Glutamatergic neuron (in vitro differentiated cells): ENCODE measurements around the gene DGKB. TPM values are rescaled to one million over a fixed set of nuclear protein-coding genes. Genes with fewer than 3 reads are reported as not detected.

Experiments
- DNase-seq: peaks from one replicate; pipeline ENCODE4 v3.0.0; 2022
- H3K27ac Mint-ChIP-seq: one replicate; pipeline ENCODE4 v1.8.0; 2020; ENCODE audit warnings: mild to moderate bottlenecking, mixed read lengths, inconsistent platforms; ENCODE audit not compliant: unreplicated experiment
- H3K27me3 Mint-ChIP-seq: one replicate; pipeline ENCODE4 v1.8.0; 2020; ENCODE audit warnings: mild to moderate bottlenecking, moderate library complexity, mixed read lengths, inconsistent platforms; ENCODE audit not compliant: unreplicated experiment
- H3K36me3 Mint-ChIP-seq: one replicate; pipeline ENCODE4 v1.8.0; 2020; ENCODE audit warnings: mild to moderate bottlenecking, mixed read lengths, inconsistent platforms; ENCODE audit not compliant: unreplicated experiment
- H3K4me1 Mint-ChIP-seq: one replicate; pipeline ENCODE4 v1.8.0; 2020; ENCODE audit warnings: mild to moderate bottlenecking, low read depth, mixed read lengths, inconsistent platforms; ENCODE audit not compliant: unreplicated experiment
- H3K4me3 Mint-ChIP-seq: one replicate; pipeline ENCODE4 v1.8.0; 2020; ENCODE audit warnings: mild to moderate bottlenecking, mixed read lengths, inconsistent platforms; ENCODE audit not compliant: unreplicated experiment
- H3K9me3 Mint-ChIP-seq: one replicate; pipeline ENCODE4 v1.8.0; 2020; ENCODE audit warnings: mild to moderate bottlenecking, moderate library complexity, mixed read lengths, inconsistent platforms; ENCODE audit not compliant: unreplicated experiment
- total RNA-seq: library from RNA; stranded (reverse); fragmentation: NEBNext Ultra II Directional; extraction: Animal tissue kit (Norgen Biotek cat#: 25700); gene quantifications from one replicate; pipeline ENCODE4 v1.2.1, GENCODE V29; 2021; ENCODE audit not compliant: unreplicated experiment
- TF ChIP-seq, protein P1 (sequence below): fragments of 200-600 bp; sonication (generic); IDR thresholded peaks from one replicate; pipeline ENCODE4 v1.5.0; 2021; ENCODE audit not compliant: partially characterized antibody, unreplicated experiment

The DGKB gene
- total RNA-seq, 1 donor from 2014 or later: 57.8 TPM

DNA sequence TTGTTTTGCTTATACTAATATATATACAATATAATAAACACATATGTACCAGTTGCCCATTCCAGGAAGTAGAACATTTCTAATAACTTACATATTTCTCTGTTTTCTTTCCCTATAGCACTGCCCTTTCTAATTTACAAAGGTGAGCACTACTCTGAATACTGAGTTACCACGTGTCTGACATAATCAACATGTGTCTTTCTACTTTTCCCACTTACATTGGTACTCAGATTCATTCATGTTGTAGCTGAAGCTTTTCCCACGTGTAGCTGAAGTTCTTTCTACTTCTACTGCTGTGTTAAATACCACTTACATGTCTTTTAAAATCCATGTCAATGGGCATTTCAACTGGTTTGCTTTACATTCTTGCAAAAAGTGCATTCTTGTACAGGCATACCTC lies 317.3 kb downstream of the DGKB start:
- DNase-seq: no peak
- Mint-ChIP-seq H3K36me3 (no peaks in the 10 kb centered on the region), H3K4me1 (no peaks in the 10 kb centered on the region), H3K9me3 (peaks cover 4% of the 10 kb centered on the region), H3K27me3 (no peaks in the 10 kb centered on the region), H3K4me3 (no peak overlapping the region), H3K27ac (no peak overlapping the region)
- TF ChIP-seq, protein P1, sequence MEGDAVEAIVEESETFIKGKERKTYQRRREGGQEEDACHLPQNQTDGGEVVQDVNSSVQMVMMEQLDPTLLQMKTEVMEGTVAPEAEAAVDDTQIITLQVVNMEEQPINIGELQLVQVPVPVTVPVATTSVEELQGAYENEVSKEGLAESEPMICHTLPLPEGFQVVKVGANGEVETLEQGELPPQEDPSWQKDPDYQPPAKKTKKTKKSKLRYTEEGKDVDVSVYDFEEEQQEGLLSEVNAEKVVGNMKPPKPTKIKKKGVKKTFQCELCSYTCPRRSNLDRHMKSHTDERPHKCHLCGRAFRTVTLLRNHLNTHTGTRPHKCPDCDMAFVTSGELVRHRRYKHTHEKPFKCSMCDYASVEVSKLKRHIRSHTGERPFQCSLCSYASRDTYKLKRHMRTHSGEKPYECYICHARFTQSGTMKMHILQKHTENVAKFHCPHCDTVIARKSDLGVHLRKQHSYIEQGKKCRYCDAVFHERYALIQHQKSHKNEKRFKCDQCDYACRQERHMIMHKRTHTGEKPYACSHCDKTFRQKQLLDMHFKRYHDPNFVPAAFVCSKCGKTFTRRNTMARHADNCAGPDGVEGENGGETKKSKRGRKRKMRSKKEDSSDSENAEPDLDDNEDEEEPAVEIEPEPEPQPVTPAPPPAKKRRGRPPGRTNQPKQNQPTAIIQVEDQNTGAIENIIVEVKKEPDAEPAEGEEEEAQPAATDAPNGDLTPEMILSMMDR: no peak

DNA sequence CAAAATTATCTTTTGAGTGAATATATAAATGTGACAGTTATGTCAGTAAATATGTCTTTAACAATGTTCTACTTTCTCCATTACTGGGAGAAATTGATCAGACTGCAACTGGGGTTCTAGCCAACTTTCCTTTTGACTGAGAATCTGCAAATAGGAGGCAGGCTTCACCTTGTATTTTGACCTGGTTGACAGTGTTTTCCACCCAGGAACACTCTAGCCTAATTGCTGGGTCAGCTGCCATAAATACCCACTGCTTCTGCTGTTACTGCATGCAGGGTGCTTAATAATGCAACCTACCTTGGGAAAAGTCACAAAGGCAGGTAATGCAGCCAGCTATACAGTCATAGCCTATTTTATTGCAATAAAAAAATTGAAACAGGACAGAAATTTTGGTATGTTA lies 319.0 kb downstream of the DGKB start:
- Mint-ChIP-seq H3K36me3 (no peaks in the 10 kb centered on the region), H3K27me3 (no peaks in the 10 kb centered on the region), H3K4me1 (no peaks in the 10 kb centered on the region), H3K27ac (no peak overlapping the region), H3K4me3 (no peak overlapping the region), H3K9me3 (peaks cover 4% of the 10 kb centered on the region)
- TF ChIP-seq, protein P1: no peak
- DNase-seq: no peak

DNA sequence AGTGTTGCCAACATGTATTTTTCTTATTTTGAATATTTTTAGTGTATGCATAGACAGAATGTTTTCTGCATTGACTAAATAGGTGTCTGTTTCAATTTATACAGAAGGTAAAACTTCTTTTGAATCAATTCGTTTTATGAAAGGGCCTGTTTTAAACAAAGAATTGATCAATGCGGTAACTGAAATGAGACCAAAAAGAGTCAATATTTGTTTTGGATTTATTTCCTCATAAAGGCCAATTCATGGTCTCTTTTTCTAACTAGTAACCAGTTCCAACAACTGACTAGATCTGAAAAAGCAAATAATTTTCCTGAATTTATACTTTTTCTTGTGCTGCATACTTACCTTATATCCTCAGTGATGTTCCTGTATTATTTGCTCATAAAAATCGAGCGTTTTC lies 320.5 kb downstream of the DGKB start:
- Mint-ChIP-seq H3K27ac (no peak overlapping the region), H3K36me3 (no peaks in the 10 kb centered on the region), H3K9me3 (peaks cover 3% of the 10 kb centered on the region), H3K4me1 (no peaks in the 10 kb centered on the region), H3K4me3 (no peak overlapping the region), H3K27me3 (no peaks in the 10 kb centered on the region)
- TF ChIP-seq, protein P1: no peak
- no peak for DNase-seq

DNA sequence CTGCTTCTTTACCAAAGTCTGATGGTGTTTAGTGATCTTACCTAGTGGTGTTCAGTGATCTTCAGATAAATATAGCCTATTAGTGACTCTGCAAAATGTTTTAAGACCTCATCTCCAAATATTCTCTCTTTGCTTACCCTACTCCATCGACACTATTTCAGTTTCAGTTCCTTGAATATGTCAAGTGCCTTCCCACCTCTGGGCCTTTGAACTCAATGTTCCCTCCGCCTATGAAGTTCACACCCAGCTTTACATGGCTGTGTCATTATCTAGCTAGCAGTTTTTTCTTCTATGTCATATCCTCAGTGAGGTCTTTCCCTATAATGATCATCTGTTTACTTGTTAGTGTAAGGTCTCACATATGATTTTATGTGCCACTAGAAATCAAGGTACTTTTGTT lies 322.6 kb downstream of the DGKB start:
- TF ChIP-seq, protein P1: no peak
- Mint-ChIP-seq H3K4me1 (no peaks in the 10 kb centered on the region), H3K4me3 (no peak overlapping the region), H3K36me3 (no peaks in the 10 kb centered on the region), H3K27me3 (no peaks in the 10 kb centered on the region), H3K9me3 (no peaks in the 10 kb centered on the region), H3K27ac (no peak overlapping the region)
- no peak for DNase-seq

DNA sequence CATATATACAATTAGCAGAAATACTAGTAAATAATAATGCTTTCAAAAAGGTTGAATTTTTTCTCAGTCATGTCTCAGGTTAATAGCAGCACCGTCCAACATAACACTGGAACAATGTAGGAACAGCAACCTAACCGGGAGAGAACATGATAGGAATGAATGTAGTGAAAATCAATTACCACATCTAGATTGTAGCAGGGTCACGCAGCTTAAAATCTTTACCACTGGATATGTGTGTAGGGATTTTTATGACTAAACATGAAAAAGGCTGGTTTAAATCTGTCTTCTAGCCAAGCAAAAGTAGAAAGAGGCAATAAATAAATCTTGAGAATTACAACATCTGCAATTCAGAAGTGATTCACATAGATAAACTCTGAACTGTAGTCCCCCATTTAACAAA lies 326.0 kb downstream of the DGKB start:
- Mint-ChIP-seq H3K36me3 (no peaks in the 10 kb centered on the region), H3K27me3 (no peaks in the 10 kb centered on the region), H3K4me3 (no peak overlapping the region), H3K4me1 (no peaks in the 10 kb centered on the region), H3K27ac (no peak overlapping the region), H3K9me3 (no peaks in the 10 kb centered on the region)
- DNase-seq: no peak
- TF ChIP-seq, protein P1: no peak
